ENCODE data around the gene TXNDC2. TPM values are rescaled to one million over a fixed set of nuclear protein-coding genes. Genes with fewer than 3 reads are reported as not detected.

The TXNDC2 gene
- total RNA-seq, 1 donor from 2014 or later: 0.55 TPM

DNA sequence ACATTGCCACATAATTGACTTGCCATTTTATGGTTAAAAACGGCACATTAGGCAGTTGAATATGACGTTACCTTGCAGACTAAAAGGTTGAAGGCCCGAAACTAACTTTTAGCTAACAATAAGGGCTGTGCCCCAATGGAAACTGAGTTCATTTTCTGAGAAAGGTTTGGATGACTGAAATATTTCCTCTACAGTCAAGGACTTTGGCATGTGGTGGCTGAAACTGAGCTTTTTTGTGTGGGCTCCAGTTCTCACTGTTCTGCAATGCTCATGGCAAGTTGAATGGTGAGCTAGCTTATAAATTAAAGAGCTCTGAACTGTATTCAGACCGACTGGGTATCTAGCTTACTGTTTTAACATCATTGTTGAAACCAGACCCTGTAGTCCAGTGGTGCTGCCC lies 23.8 kb upstream of the TXNDC2 start:
- no peaks in the 10 kb centered on the region for H3K9me3 ChIP-seq
- TF ChIP-seq, protein P1, sequence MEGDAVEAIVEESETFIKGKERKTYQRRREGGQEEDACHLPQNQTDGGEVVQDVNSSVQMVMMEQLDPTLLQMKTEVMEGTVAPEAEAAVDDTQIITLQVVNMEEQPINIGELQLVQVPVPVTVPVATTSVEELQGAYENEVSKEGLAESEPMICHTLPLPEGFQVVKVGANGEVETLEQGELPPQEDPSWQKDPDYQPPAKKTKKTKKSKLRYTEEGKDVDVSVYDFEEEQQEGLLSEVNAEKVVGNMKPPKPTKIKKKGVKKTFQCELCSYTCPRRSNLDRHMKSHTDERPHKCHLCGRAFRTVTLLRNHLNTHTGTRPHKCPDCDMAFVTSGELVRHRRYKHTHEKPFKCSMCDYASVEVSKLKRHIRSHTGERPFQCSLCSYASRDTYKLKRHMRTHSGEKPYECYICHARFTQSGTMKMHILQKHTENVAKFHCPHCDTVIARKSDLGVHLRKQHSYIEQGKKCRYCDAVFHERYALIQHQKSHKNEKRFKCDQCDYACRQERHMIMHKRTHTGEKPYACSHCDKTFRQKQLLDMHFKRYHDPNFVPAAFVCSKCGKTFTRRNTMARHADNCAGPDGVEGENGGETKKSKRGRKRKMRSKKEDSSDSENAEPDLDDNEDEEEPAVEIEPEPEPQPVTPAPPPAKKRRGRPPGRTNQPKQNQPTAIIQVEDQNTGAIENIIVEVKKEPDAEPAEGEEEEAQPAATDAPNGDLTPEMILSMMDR (IDR thresholded peaks at IDR 0.05): no peak
- ATAC-seq: no peak
- no peaks in the 10 kb centered on the region for H3K27me3 ChIP-seq
- H3K36me3 ChIP-seq: no peaks in the 10 kb centered on the region
- peaks cover 12% of the 10 kb centered on the region for H3K4me1 ChIP-seq
- intact Hi-C loops (cut with DNase I): no loop called here
- no peak overlapping the region for H3K27ac ChIP-seq
- no peak overlapping the region for H3K4me3 ChIP-seq
- DNase-seq: no peak

DNA sequence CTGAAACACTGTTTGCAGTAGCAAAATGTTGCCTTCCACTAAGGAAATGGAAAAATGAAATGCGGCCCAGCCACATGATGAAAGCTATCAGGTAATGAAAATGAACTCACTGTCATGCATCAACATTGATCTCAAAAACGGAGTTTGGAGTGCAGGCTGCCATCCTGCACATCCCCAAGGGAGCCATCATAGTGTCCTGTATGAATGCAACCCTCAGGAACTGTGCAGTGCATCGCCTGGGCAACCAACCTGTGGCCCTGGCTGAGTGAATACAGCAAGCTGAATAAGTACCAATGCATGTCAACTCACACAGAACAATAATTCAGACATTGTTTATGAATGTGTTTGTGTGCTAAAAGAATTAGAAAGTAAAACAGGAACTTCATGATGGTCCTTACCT lies 23.1 kb upstream of the TXNDC2 start:
- Histone ChIP-seq H3K36me3 (no peaks in the 10 kb centered on the region), H3K4me3 (no peak overlapping the region), H3K9me3 (no peaks in the 10 kb centered on the region), H3K4me1 (peaks cover 14% of the 10 kb centered on the region), H3K27ac (no peak overlapping the region), H3K27me3 (no peaks in the 10 kb centered on the region)
- intact Hi-C loops (cut with DNase I): no loop called here
- ATAC-seq: no peak
- no peak for DNase-seq
- TF ChIP-seq, protein P1 (IDR thresholded peaks at IDR 0.05): no peak

DNA sequence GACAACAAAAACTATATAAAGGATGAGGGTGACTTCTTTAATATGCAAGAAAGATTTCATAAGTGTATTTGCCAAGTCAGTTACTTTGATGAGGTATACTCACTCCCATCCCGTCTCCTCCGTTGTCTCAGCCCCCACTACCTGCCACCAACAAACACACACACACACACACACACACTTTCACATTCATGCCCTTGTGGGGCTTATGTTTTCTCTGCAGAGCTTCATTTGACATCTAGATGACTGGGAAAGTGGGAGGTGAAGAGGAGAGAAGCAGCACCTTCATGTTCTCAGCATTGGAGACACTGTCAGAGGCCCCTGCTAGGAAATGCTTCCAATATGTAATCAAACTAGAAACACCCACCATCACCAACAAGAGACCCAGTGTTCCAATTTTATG lies 22.5 kb upstream of the TXNDC2 start:
- no peak for DNase-seq
- intact Hi-C loops (cut with DNase I): no loop called here

DNA sequence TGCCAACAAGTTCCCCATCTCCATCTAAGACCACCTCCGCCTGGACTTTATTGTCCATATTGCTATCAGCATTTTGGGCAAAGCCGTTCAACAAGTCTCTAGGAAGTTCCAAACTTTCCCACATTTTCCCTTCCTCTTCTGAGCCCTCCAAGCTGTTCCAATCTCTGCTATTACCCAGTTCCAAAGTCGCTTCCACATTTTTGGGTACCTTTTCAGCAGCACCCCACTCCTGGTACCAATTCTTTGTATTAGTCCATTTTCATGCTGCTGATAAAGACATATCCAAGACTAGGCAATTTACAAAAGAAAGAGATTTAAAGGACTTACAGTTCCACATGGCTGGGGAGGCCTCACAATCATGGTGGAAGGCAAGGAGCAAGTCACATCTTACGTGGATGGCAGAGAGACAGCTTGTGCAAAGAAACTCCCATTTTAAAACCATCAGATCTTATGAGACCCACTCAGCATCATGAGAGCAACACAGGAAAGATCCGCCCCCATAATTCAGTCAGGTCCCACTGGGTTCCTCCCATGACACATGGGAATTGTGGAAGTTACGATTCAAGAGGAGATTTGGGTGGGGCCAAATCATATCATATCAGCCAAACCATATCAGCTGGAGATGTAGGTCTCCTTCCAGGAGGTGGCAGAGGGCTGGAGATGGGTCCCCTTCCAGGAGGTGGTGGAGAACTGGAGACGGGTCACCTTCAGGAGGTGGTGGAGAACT lies 19.8 kb upstream of the TXNDC2 start:
- H3K4me1 ChIP-seq: peaks cover 9% of the 10 kb centered on the region
- no peak overlapping the region for H3K27ac ChIP-seq
- H3K27me3 ChIP-seq: no peaks in the 10 kb centered on the region
- no peaks in the 10 kb centered on the region for H3K9me3 ChIP-seq
- H3K36me3 ChIP-seq: no peaks in the 10 kb centered on the region
- ATAC-seq: peak; percentile 37
- intact Hi-C loops (cut with DNase I): no loop called here
- no peak for DNase-seq
- TF ChIP-seq, protein P1 (IDR thresholded peaks at IDR 0.05): no peak
- H3K4me3 ChIP-seq: no peak overlapping the region

More for the DNA sequence above, 22.5 kb upstream of the TXNDC2 start:
- TF ChIP-seq, protein P1 (IDR thresholded peaks at IDR 0.05): no peak
- H3K27ac ChIP-seq: no peak overlapping the region
- no peaks in the 10 kb centered on the region for H3K36me3 ChIP-seq
- no peak overlapping the region for H3K4me3 ChIP-seq
- ATAC-seq: no peak
- H3K9me3 ChIP-seq: no peaks in the 10 kb centered on the region
- H3K27me3 ChIP-seq: no peaks in the 10 kb centered on the region
- peaks cover 14% of the 10 kb centered on the region for H3K4me1 ChIP-seq

DNA sequence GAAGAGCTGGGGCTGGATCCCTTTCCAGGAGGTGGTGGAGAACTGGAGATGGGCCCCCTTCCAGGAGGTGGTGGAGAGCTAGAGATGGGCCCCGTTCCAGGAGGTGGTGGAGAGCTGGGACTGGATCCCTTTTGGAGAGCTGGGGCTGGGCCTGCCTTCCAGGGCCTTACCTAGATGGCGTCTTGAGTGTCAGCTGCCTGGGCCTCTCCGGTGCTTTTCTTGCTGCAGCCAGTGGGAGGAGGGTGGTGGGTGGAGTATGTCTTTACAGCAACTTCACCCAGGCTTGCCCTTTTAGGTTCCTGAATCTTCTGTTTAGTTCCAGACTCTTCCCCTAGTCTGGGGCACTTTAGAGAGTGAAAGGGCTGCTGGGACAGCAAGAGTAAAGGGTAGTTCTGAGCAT lies 19.1 kb upstream of the TXNDC2 start:
- H3K36me3 ChIP-seq: no peaks in the 10 kb centered on the region
- ATAC-seq (peak; percentile 77), DNase-seq (peak; percentile 75)
- H3K4me1 ChIP-seq: peaks cover 9% of the 10 kb centered on the region
- TF ChIP-seq, protein P1 (IDR thresholded peaks at IDR 0.05): no peak
- no peak overlapping the region for H3K4me3 ChIP-seq
- H3K9me3 ChIP-seq: no peaks in the 10 kb centered on the region
- intact Hi-C loops (cut with DNase I): no loop called here
- no peaks in the 10 kb centered on the region for H3K27me3 ChIP-seq
- no peak overlapping the region for H3K27ac ChIP-seq
